A549 (cell line): ENCODE measurements around the gene OVOL2. TPM values are rescaled to one million over a fixed set of nuclear protein-coding genes. Genes with fewer than 3 reads are reported as not detected.
"Not testable (repeated sequence)": the region's sequence is repeated elsewhere in the genome, so short reads cannot be mapped to it uniquely, and the experiment has no call there.

Experiments used
- ATAC-seq, 2 experiments: fragments of 200-7000 bp in 1 of 2; fragments of >200 bp in 1 of 2; cut with Nextera tagmentation in 1 of 2; cut with Tn5 transposase in 1 of 2; 3 replicates each; pipeline versions ENCODE4 v1.8.0 to v1.9.1; 2018 to 2020; ENCODE audit warnings: mild to moderate bottlenecking in 1 of 2, moderate library complexity in 1 of 2
- CTCF ChIA-PET: fragments of 300-600 bp; sonication (Branson Sonifier 250); formaldehyde crosslinking; extraction: SDS; loops from one replicate; lab custom pipeline; 2021; ENCODE audit warnings: antibody characterized with exemption, inconsistent platforms; lab: Yijun Ruan, JAX
- POLR2A ChIA-PET: fragments of 350-600 bp; formaldehyde crosslinking; extraction: SDS; loops from one replicate; lab custom pipeline; 2021; ENCODE audit warnings: antibody characterized with exemption, inconsistent platforms; lab: Yijun Ruan, JAX
- DNase-seq, 2 experiments: peaks; one replicate each; pipeline versions ENCODE4 v3.0.0 to v3.0.0-alpha.2; 2011 to 2016; ENCODE audit warnings: low read depth in 1 of 2, low spot score in 1 of 2
- FAIRE-seq: peaks from 2 replicates; lab custom pipeline; 2011; peaks lifted over from hg19 to GRCh38; lab: Jason Lieb, UNC
- H3K27ac ChIP-seq, 2 experiments: fragments of >200 bp; sonication (Bioruptor Twin); formaldehyde crosslinking; 3 replicates each; pipeline ENCODE4 v1.5.1; 2016 to 2017
- H3K4me1 ChIP-seq: fragments of >200 bp; sonication (Bioruptor Twin); formaldehyde crosslinking; 3 replicates; pipeline ENCODE4 v1.6.1; 2016
- H3K4me2 ChIP-seq: fragments of >200 bp; sonication (Bioruptor Twin); formaldehyde crosslinking; 3 replicates; pipeline ENCODE4 v1.6.1; 2016
- H3K4me3 ChIP-seq: fragments of >200 bp; sonication (Bioruptor Twin); formaldehyde crosslinking; 3 replicates; pipeline ENCODE4 v1.5.1; 2016
- H3K9me3 ChIP-seq: fragments of >200 bp; sonication (Bioruptor Twin); formaldehyde crosslinking; 3 replicates; pipeline ENCODE4 v1.6.1; 2016
- ATOH8 ChIP-seq: fragments of 250-450 bp; sonication (Bioruptor Pico); IDR thresholded peaks from 2 replicates; pipeline ENCODE4 v1.5.0; 2020; ENCODE audit warnings: low read depth, mild to moderate bottlenecking, moderate library complexity
- CEBPB ChIP-seq, 2 experiments: fragments of >200 bp in 1 of 2; sonication (Bioruptor Twin) in 1 of 2; formaldehyde crosslinking in 1 of 2; IDR thresholded peaks; 2 replicates each; pipeline ENCODE4 v1.6.1; 2012 to 2016
- CHD2 ChIP-seq: fragments of 150-350 bp; IDR thresholded peaks from 2 replicates; pipeline ENCODE4 v1.6.1; 2014; ENCODE audit warnings: low read length; ENCODE audit not compliant: partially characterized antibody
- E2F6 ChIP-seq: IDR thresholded peaks from 2 replicates; pipeline ENCODE4 v1.6.1; 2012; ENCODE audit warnings: low read depth, borderline replicate concordance
- EHMT2 ChIP-seq: fragments of 200-600 bp; sonication (generic); IDR thresholded peaks from 2 replicates; pipeline ENCODE4 v1.6.1; 2016; ENCODE audit warnings: antibody characterized with exemption, low read depth, mild to moderate bottlenecking, moderate library complexity
- ELK1 ChIP-seq: fragments of 150-350 bp; IDR thresholded peaks from 2 replicates; pipeline ENCODE4 v1.6.1; 2014; ENCODE audit warnings: low read depth, mild to moderate bottlenecking, low read length
- ESRRA ChIP-seq: fragments of 150-350 bp; IDR thresholded peaks from 2 replicates; pipeline ENCODE4 v1.6.1; 2014; ENCODE audit warnings: mild to moderate bottlenecking, low read length, borderline replicate concordance
- FOSB ChIP-seq: fragments of 250-450 bp; sonication (Bioruptor Pico); IDR thresholded peaks from 2 replicates; pipeline ENCODE4 v1.5.0; 2020; ENCODE audit warnings: mild to moderate bottlenecking, moderate library complexity
- HES2 ChIP-seq: fragments of >200 bp; sonication (Bioruptor Twin); formaldehyde crosslinking; IDR thresholded peaks from 2 replicates; pipeline ENCODE4 v1.6.1; 2016
- HEYL ChIP-seq: fragments of 250-450 bp; sonication (Bioruptor Pico); IDR thresholded peaks from 2 replicates; pipeline ENCODE4 v1.8.0; 2021; ENCODE audit warnings: mild to moderate bottlenecking, moderate library complexity
- MAX ChIP-seq: IDR thresholded peaks from 2 replicates; pipeline ENCODE4 v1.6.1; 2012
- MYC ChIP-seq: IDR thresholded peaks from 2 replicates; pipeline ENCODE4 v1.6.1; 2012; ENCODE audit warnings: mild to moderate bottlenecking, inconsistent platforms, low read length, improper control_type of control experiment, borderline replicate concordance
- NFE2L2 ChIP-seq: fragments of 150-350 bp; conservative IDR thresholded peaks from 2 replicates; pipeline ENCODE4 v1.6.1; 2014; ENCODE audit warnings: low read length
- PHF8 ChIP-seq: fragments of 200-600 bp; sonication (generic); IDR thresholded peaks from 2 replicates; pipeline ENCODE4 v1.6.1; 2016; ENCODE audit warnings: low read depth, mild to moderate bottlenecking, antibody characterized with exemption, moderate library complexity, borderline replicate concordance
- POLR2AphosphoS2 ChIP-seq: conservative IDR thresholded peaks from 2 replicates; pipeline ENCODE4 v1.6.1; 2012; ENCODE audit warnings: low read length, improper control_type of control experiment, inconsistent platforms
- RARB ChIP-seq: fragments of 250-450 bp; sonication (Bioruptor Pico); IDR thresholded peaks from 2 replicates; pipeline ENCODE4 v1.8.0; 2021; ENCODE audit warnings: mild to moderate bottlenecking, moderate library complexity
- RNF2 ChIP-seq: fragments of 200-600 bp; sonication (generic); IDR thresholded peaks from 2 replicates; pipeline ENCODE4 v1.6.1; 2016; ENCODE audit warnings: low read depth, mild to moderate bottlenecking, antibody characterized with exemption, moderate library complexity, borderline replicate concordance
- TFCP2L1 ChIP-seq: fragments of 250-450 bp; sonication (Bioruptor Pico); IDR thresholded peaks from 2 replicates; pipeline ENCODE4 v1.5.0; 2021; ENCODE audit warnings: mild to moderate bottlenecking
- TP53 ChIP-seq: fragments of 250-450 bp; sonication (Bioruptor Pico); IDR thresholded peaks from 2 replicates; pipeline ENCODE4 v1.5.0; 2021; ENCODE audit warnings: mild to moderate bottlenecking, moderate library complexity
- ZC3H11A ChIP-seq: fragments of 450-650 bp; IDR thresholded peaks from 2 replicates; pipeline ENCODE4 v1.6.1; 2014; ENCODE audit warnings: antibody characterized with exemption, mild to moderate bottlenecking
- ZFP36 ChIP-seq: fragments of 450-650 bp; IDR thresholded peaks from 2 replicates; pipeline ENCODE4 v1.6.1; 2014; ENCODE audit warnings: borderline replicate concordance; ENCODE audit not compliant: partially characterized antibody
- ZNF302 ChIP-seq: fragments of 250-450 bp; sonication (Bioruptor Pico); IDR thresholded peaks from 2 replicates; pipeline ENCODE4 v1.9.0; 2021; ENCODE audit warnings: inconsistent platforms, mild to moderate bottlenecking, moderate library complexity
- WGBS: methylation state at CpG from one replicate; pipeline ENCODE4 v1.1.6; 2017; ENCODE audit errors: missing lambda C conversion rate; 5-methylcytosine and 5-hydroxymethylcytosine counted together
- polyA plus RNA-seq, 4 experiments: library from polyadenylated mRNA; depleted of rRNA in 3 of 4; stranded (reverse); fragments of >200 nt; fragmentation: RNase III in 1 of 4; extraction: RNeasy Plus Mini Kit Qiagen cat#74134 plus additional on column Dnase treatment in 1 of 4; gene quantifications; 2 replicates in 3 of 4; 3 replicates in 1 of 4; pipeline ENCODE4 v1.2.3, GENCODE V29; 2011 to 2017

OVOL2 gene
- polyA plus RNA-seq, 2 of the 4 experiments (the other 2 are of a cell fraction): not detected

GRCh38 chr20:18031050-18031449, 26.7 kb downstream of the OVOL2 start (continued):
- no peak for TF ChIP-seq FOSB (CRISPR knock-in tag)
- no peak for TF ChIP-seq EHMT2
- TF ChIP-seq ZNF302 (CRISPR knock-in tag): no peak
- no peak for TF ChIP-seq TP53 (CRISPR knock-in tag)

GRCh38 chr20:18030020-18030419, 27.7 kb downstream of the OVOL2 start:
- DNase-seq: no peak

GRCh38 chr20:18027011-18027410, 30.7 kb downstream of the OVOL2 start:
- not testable (repeated sequence) for DNase-seq

More at GRCh38 chr20:18030020-18030419, 27.7 kb downstream of the OVOL2 start:
- Histone ChIP-seq H3K4me3 (no peak overlapping the region), H3K27ac (no peak overlapping the region), H3K4me2 (no peak overlapping the region), H3K4me1 (no peaks in the 10 kb centered on the region), H3K9me3 (no peaks in the 10 kb centered on the region)
- ChIA-PET CTCF (interaction anchor here (0.8 kb wide), 1 partner anchor 10 kb away, joined by 3 read pairs; no protein-coding TSS in a partner anchor), POLR2A (no interaction called here)
- WGBS: 54% methylated on average over 8 of the region's 8 CpGs
- FAIRE-seq (no peak), ATAC-seq (no peak)
- TF ChIP-seq ATOH8 (CRISPR knock-in tag) (no peak), ZFP36 (no peak), ZC3H11A (no peak), POLR2AphosphoS2 (no peak), E2F6 (no peak), MAX (no peak), NFE2L2 (no peak), HES2 (no peak), MYC (no peak), HEYL (no peak), TFCP2L1 (CRISPR knock-in tag) (no peak), RNF2 (no peak), CEBPB (IDR thresholded peaks at IDR 0.05) (no peak), ESRRA (no peak), RARB (CRISPR knock-in tag) (no peak), ELK1 (no peak), CHD2 (no peak), PHF8 (no peak)

More at GRCh38 chr20:18027011-18027410, 30.7 kb downstream of the OVOL2 start:
- H3K4me2 ChIP-seq, POLR2A ChIA-PET, FAIRE-seq, H3K27ac ChIP-seq, H3K4me3 ChIP-seq, H3K4me1 ChIP-seq, H3K9me3 ChIP-seq, ATAC-seq, CTCF ChIA-PET: not testable (repeated sequence)
- WGBS: 62% methylated on average over 7 of the region's 7 CpGs
